HepG2 (cell line): ENCODE measurements around the gene ARVCF. TPM values are rescaled to one million over a fixed set of nuclear protein-coding genes. Genes with fewer than 3 reads are reported as not detected.
A peak's percentile ranks its signal among the peaks of the same experiment; 100 is the strongest.

Experiments
- FOXC1 ChIP-seq: sonication (generic); formaldehyde crosslinking; IDR thresholded peaks from 2 replicates; pipeline ENCODE4 v1.8.0; 2022; ENCODE audit warnings: mild to moderate bottlenecking, missing genetic modification reagents, borderline replicate concordance
- HOXA3 ChIP-seq: sonication (generic); formaldehyde crosslinking; IDR thresholded peaks from 2 replicates; pipeline ENCODE4 v1.5.0; 2020; ENCODE audit warnings: missing genetic modification reagents
- IKZF5 ChIP-seq: IDR thresholded peaks from 2 replicates; pipeline ENCODE4 v1.6.1; 2018; ENCODE audit warnings: missing genetic modification reagents, mild to moderate bottlenecking, missing compliant biosample characterization
- KDM2A ChIP-seq: sonication (generic); formaldehyde crosslinking; IDR thresholded peaks from 2 replicates; pipeline ENCODE4 v1.4.0; 2020; ENCODE audit warnings: low read depth, missing genetic modification reagents, borderline replicate concordance
- MED1 ChIP-seq: sonication (generic); formaldehyde crosslinking; IDR thresholded peaks from 2 replicates; pipeline ENCODE4 v1.4.0; 2020; ENCODE audit warnings: missing genetic modification reagents
- NONO ChIP-seq, 2 experiments: fragments of 450-650 bp in 1 of 2; sonication (generic) in 1 of 2; formaldehyde crosslinking in 1 of 2; IDR thresholded peaks in 1 of 2; conservative IDR thresholded peaks in 1 of 2; 2 replicates each; pipeline versions ENCODE4 v1.6.1 to v1.8.0; 2017 to 2022; ENCODE audit warnings: mild to moderate bottlenecking in 1 of 2, missing genetic modification reagents in 1 of 2, moderate library complexity in 1 of 2
- SMC3 ChIP-seq: IDR thresholded peaks from 2 replicates; pipeline ENCODE4 v1.6.1; 2011; ENCODE audit warnings: low read length, improper control_type of control experiment
- SNRNP70 ChIP-seq: fragments of 200-400 bp; formaldehyde crosslinking; IDR thresholded peaks from 2 replicates; pipeline ENCODE4 v1.6.1; 2017; ENCODE audit warnings: mild to moderate bottlenecking, low read depth, low read length, moderate library complexity
- TCF12 ChIP-seq, 2 experiments: fragments of 450-650 bp in 1 of 2; sonication (generic) in 1 of 2; formaldehyde crosslinking in 1 of 2; IDR thresholded peaks; 2 replicates each; pipeline versions ENCODE4 v1.6.1 to v1.8.0; 2017 to 2022; ENCODE audit warnings: antibody characterized with exemption in 1 of 2, mild to moderate bottlenecking in 1 of 2, missing genetic modification reagents in 1 of 2, moderate library complexity in 1 of 2
- ZBTB4 ChIP-seq: sonication (generic); formaldehyde crosslinking; IDR thresholded peaks from 2 replicates; pipeline ENCODE4 v1.4.0; 2020; ENCODE audit warnings: missing genetic modification reagents, mild to moderate bottlenecking, borderline replicate concordance
- ZBTB44 ChIP-seq: sonication (generic); formaldehyde crosslinking; IDR thresholded peaks from 2 replicates; pipeline ENCODE4 v1.4.0; 2020; ENCODE audit warnings: missing genetic modification reagents
- ZFP91 ChIP-seq: sonication (generic); formaldehyde crosslinking; IDR thresholded peaks from 2 replicates; pipeline ENCODE4 v1.9.0; 2022; ENCODE audit warnings: missing genetic modification reagents, mild to moderate bottlenecking, borderline replicate concordance
- ZNF550 ChIP-seq: sonication (generic); formaldehyde crosslinking; IDR thresholded peaks from 2 replicates; pipeline ENCODE4 v1.4.0; 2020; ENCODE audit warnings: mild to moderate bottlenecking, missing genetic modification reagents, borderline replicate concordance
- ZNF678 ChIP-seq: sonication (generic); formaldehyde crosslinking; IDR thresholded peaks from 2 replicates; pipeline ENCODE4 v1.4.0; 2020; ENCODE audit warnings: mild to moderate bottlenecking, missing genetic modification reagents
- ZNF687 ChIP-seq: sonication (generic); formaldehyde crosslinking; IDR thresholded peaks from 2 replicates; pipeline ENCODE4 v1.5.1; 2020; ENCODE audit warnings: mild to moderate bottlenecking, missing genetic modification reagents, moderate library complexity
- ZNF878 ChIP-seq: sonication (generic); formaldehyde crosslinking; IDR thresholded peaks from 2 replicates; pipeline ENCODE4 v1.8.1; 2023; ENCODE audit warnings: mild to moderate bottlenecking, missing genetic modification reagents, moderate library complexity
- polyA plus RNA-seq, 8 experiments: library from polyadenylated mRNA; depleted of rRNA in 3 of 8; stranded (reverse) in 7 of 8; unstranded in 1 of 8; fragments of >200 nt; fragmentation: Illumina TruSeq in 4 of 8; extraction: Trizol in 4 of 8; gene quantifications; 2 replicates each; pipeline versions ENCODE4 v1.2.1 to v1.2.3, GENCODE V29; 2011 to 2016; ENCODE audit warnings: low read depth in 4 of 8, missing spikeins in 1 of 8, mixed read lengths in 1 of 8; ENCODE audit not compliant: insufficient read depth in 1 of 8
- total RNA-seq, 5 experiments: library from RNA; depleted of rRNA; stranded (reverse); fragments of >200 nt; fragmentation: Illumina TruSeq; extraction: Trizol; gene quantifications; 2 replicates each; pipeline ENCODE4 v1.2.3, GENCODE V29; 2016; ENCODE audit warnings: low read depth in 1 of 5

The ARVCF gene
- total and polyA plus RNA-seq, 2 of the 13 experiments (the other 11 are each of a cell fraction or from before 2014, with no cell fraction given) = 16.4 to 17.7 TPM

- 0 out of 2 replicates have a peak, but pooled peaks have one; percentile 25 for TF ChIP-seq ZBTB44
- TF ChIP-seq HOXA3 (CRISPR knock-in tag) = peak; percentile 38; the same call in 1 of the 2 replicates
- TF ChIP-seq FOXC1 = no peak
- no peak for TF ChIP-seq ZBTB4
- TF ChIP-seq NONO (IDR thresholded peaks at IDR 0.05) = no peak
- 0 out of 2 replicates have a peak, but pooled peaks have one; percentile 17 for TF ChIP-seq NONO (CRISPR knock-in tag; conservative IDR thresholded peaks at IDR 0.05)
- 0 out of 2 replicates have a peak, but pooled peaks have one; percentile 25 for TF ChIP-seq MED1 (CRISPR knock-in tag)
- TF ChIP-seq ZNF678 (CRISPR knock-in tag) = no peak
- TF ChIP-seq ZNF878 (CRISPR knock-in tag) = no peak
- TF ChIP-seq SNRNP70 = no peak
- TF ChIP-seq ZNF550 (CRISPR knock-in tag) = no peak
- TF ChIP-seq SMC3 = peak; percentile 62; the same call in 1 of the 2 replicates
- TF ChIP-seq ZNF687 (CRISPR knock-in tag) = peak; percentile 89
- TF ChIP-seq ZFP91 (CRISPR knock-in tag) = 0 out of 2 replicates have a peak, but pooled peaks have one; percentile 50
- 0 out of 2 replicates have a peak, but pooled peaks have one; percentile 40 for TF ChIP-seq KDM2A
- peak; percentile 21; the same call in 1 of the 2 replicates for TF ChIP-seq IKZF5 (CRISPR knock-in tag)
- no peak for TF ChIP-seq TCF12 (IDR thresholded peaks at IDR 0.05)
- TF ChIP-seq TCF12 (CRISPR knock-in tag; IDR thresholded peaks at IDR 0.05) = no peak
These were observed 3.2 kb downstream of the ARVCF start (continued) for GRCh38 chr22:20013382-20013871.
